SKM-1 (cell line): ENCODE results near the gene ZNF827.
A peak's percentile ranks its signal among the peaks of the same experiment; 100 is the strongest.
"Not testable (repeated sequence)": the region's sequence is repeated elsewhere in the genome, so short reads cannot be mapped to it uniquely, and the experiment has no call there.

ENCODE experiments used
- DNase-seq: peaks from one replicate; lab custom pipeline; 2025; ENCODE audit not compliant: unreplicated experiment; lab: John Stamatoyannopoulos, UW

Gene ZNF827

DNA sequence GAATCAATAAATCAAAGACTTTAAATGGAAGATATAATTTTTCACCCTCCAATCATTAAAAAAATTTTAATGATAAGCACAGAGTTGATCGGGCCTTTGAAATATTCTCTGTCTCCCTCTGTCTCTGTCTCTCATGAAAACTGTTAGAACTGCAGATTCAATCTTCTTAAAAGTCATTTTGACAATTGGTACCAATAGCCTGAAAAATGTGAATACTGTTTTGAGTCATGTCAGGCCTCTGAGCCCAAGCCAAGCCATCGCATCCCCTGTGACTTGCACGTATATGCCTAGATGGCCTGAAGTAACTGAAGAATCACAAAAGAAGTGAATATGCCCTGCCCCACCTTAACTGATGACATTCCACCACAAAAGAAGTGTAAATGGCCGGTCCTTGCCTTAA is 106.2 kb downstream of the ZNF827 start:
- not testable (repeated sequence) for DNase-seq

DNA sequence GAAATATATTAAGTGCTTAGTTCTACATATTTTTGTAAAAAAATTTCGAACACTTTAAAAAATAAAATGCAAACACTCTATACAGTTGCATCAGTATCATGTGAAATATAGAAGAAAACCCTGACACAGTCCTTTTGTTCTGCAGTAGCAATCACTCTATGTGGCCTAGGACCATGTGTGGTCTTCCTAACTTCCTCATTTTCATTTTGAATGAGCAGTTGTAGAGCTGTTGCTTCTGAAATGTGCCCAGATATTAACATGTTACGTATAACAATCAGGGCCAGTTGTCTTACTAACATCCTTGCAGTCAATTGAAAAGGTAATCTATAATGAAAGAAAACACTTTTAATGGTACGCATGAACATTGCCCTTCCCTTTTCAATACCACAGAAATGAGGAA is 107.9 kb downstream of the ZNF827 start:
- DNase-seq: peak; percentile 44

GRCh38 chr4:145829629-145830395 is 108.8 kb downstream of the ZNF827 start:
- DNase-seq: no peak

DNA sequence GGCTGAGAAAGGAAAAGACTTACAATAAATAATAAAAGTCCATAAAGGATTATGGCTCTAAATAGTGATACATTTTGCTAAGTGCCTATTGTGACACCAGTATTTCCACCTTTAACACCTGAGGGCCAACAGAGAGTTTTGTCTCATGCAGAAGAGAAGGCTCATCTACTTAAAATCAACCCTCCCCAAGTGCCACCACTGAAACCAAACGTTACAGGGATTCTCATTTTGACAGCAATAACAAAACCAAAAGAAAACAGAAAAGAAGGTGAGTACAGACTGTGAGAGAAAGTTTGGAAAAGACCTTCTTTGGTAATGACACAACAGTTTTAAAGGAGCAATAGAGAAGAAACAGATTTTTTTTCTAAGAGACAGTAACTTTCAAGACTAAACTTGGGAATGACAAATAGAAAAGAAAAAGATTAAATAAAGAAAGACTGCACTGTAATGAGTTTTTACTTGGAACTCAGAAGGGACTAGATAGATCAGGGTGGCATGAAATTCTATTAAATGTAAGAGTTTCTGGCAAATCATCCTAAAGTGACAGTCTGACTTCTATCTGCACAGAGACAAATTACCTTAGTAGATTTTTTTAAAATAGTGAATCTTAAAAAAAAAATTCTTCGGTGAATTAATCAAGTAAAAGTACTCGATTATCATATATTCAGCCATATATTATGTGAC is 109.7 kb downstream of the ZNF827 start:
- no peak for DNase-seq

DNA sequence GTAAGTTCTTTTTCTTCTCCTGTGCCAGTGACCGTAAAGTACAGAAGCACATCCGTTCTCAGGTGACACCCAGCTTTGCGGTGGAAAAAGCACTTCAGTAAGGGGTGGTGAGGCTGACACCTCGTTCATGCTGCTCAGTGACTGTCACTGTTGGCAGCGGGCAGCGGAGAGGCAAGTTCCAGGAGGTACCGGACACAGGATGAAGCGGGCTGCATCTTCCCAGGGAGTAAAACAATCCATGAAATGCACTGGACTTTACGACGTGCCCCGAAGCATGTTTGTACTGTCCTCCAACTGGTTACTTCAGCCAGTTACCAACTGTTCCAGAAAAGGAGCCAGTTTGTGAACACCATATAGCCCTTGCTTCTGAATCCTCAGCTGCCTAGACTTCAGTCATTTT is 110.7 kb downstream of the ZNF827 start:
- no peak for DNase-seq

- DNase-seq: no peak
These were observed 113.4 kb downstream of the ZNF827 start for GRCh38 chr4:145825255-145825654.

GRCh38 chr4:145824463-145824862 is 114.2 kb downstream of the ZNF827 start:
- no peak for DNase-seq

DNA sequence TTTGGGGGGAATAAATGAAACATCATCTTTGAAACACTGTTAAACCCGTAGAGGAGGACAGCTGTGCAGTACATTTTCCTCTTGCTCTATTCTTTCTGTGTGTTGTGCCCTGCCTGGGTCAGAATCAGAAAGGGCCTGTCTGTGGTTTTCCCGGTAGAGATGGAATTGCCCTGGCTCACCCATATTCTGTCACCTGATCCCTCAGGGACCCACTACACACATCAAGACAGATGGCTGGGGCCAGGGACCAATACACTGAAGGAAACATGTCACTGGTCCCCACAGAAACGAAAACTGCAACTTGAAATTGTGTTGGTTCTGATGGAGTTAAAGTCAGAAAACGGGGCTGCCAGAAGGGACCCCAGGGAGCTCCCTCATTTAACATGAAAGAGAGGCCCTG is 114.9 kb downstream of the ZNF827 start:
- DNase-seq: no peak

DNA sequence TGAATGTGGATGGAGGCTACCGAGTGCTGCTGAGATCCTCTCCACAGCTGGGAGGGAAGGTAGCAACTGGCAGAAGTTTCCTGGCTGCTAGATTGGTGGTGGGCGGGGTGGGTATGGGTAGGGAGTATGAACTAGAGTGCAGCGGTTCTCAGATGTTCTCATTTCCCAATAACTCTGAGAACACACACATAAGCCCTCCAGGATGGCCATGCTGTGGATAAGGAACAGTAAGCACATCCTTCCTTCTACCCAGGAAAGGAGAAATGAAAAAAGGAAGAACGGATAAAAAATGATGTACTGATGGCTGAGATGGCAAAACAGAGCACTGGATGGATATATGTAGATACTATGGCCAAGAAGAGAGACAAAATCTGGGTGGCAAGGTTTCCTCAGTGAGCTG is 116.0 kb downstream of the ZNF827 start:
- no peak for DNase-seq

DNA sequence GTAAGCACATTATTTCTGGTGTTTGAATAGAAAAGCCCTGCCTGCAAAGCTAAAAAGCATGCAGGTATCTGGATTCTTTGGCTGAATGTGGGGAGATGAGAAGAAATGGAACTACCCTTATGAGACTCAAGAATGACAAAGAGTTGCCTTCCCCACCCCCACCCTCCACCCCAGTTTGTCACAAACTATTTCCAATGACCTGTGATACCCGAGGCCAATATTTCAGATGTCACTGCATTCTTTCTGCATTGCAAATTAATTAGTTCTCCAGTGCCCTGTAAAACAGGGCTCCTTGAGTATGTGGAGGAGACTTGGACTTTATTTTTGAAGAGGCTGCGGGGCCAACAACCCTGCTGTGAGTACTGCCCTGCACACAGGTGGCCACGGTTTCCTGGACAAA is 116.4 kb downstream of the ZNF827 start:
- DNase-seq: no peak

- no peak for DNase-seq
These were observed 116.9 kb downstream of the ZNF827 start for GRCh38 chr4:145821766-145822165.

DNA sequence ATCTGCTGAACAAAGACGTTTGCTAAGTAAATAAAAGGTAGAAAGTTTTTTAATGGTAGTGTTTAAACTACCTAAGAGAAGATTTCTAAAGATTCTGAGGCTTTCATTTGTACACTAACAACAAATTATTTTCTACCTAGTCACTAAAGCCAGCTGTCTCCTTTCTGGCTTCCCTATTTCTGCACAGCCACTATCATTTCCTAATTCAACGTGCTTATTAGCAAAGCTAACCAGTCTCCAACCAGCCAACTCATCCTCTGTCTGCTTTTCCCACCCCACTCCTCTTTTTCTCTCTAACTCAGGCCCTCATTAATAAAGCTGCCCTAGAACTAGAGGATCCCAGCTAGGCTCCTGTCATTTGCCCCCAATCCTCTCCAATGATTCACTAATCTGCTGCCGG is 118.2 kb downstream of the ZNF827 start:
- DNase-seq: no peak

GRCh38 chr4:145819853-145820181 is 118.8 kb downstream of the ZNF827 start:
- DNase-seq: no peak

GRCh38 chr4:145819101-145819852 is 119.3 kb downstream of the ZNF827 start:
- no peak for DNase-seq

DNA sequence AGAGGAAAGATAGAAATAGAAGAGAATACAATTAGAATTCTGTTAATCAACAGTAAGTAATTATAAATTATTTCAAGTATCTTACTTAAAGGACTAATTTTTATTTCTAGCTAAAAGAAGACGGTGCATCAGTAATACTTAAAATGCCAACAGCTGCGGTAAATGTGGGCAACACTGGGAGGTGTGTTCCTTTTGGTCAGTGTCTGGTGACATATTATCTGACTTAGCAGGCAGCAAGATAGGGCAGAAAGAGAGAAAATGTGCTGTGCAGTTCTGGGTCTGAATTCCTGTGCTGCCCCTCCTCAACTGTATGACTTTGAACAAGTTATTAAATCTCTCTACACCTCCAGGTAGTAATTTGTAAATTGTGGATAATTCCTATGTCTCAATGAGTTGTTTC is 120.6 kb downstream of the ZNF827 start:
- DNase-seq: no peak

DNA sequence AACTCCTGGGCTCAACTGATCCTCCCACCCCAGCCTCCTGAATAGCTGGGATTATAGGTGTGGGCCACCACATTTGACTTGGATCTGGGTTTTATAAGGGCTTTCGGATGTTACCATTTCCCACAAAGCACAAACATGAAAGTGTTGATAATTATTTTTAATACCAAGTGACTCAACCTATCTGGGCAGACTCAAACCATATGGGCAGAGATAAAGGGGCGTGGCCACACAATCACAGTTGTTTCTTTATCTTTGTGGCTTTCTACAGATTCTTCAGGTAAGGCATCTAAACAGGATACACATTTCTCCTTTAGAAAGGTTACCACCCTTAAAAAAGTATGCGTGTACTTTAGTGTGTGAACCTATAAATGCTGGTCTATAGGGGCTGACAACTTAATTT is 122.5 kb downstream of the ZNF827 start:
- no peak for DNase-seq

- no peak for DNase-seq
These were observed 123.0 kb downstream of the ZNF827 start for GRCh38 chr4:145815626-145816025.

DNA sequence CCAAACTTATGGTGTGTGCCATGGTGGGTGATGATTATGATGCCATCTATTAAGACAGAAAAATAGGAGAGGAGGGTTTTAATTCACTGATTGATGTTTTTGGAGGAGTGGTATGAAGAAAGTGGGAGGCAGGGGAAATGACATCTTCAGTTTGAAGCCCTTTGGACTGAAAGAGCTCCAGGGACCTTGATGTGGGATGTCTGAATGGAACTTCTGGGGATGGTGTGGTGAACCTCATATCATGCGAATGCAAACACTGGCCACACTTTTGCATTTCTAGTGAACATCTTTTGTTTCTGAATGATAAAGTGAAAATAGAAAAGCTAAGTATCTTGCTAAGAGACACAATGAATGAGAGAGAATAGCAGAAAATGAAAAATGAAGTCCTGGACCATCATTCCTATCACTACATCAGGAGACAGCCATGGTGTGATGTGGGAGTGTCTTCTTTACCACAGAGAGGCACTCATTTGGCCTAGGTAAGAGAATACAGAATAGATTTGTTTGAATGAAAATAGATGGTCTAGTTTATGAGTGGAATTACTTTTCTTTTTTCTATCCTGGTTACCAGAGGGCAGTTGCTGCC is 123.5 kb downstream of the ZNF827 start:
- no peak for DNase-seq

- no peak for DNase-seq
These were observed 124.4 kb downstream of the ZNF827 start for GRCh38 chr4:145814246-145814645.

DNA sequence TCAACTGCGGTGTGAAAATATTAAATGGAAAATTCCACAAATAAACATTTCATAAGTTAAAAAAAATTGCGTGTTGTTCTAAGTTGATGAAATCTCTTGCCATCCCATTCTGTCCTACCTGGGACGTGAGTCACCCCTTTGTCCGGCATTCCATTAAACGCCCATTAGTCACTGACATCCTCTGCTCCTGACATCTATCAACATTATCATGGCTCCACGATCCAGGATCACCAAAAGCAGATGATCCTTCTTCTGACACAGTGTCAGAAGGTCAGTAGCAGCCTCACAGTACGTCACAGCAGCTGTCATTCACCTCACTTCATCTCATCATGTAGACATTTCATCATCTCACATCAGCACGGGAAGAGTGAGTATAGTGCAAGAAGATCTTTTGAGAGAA is 125.7 kb downstream of the ZNF827 start:
- no peak for DNase-seq

- no peak for DNase-seq
These were observed 129.6 kb downstream of the ZNF827 start for GRCh38 chr4:145808848-145809512.
